Measurements from ENCODE around the gene CNN2. TPM values are rescaled to one million over a fixed set of nuclear protein-coding genes. Genes with fewer than 3 reads are reported as not detected.

Gene CNN2
- total RNA-seq, 1 donor from 2014 or later = 117 TPM

DNA sequence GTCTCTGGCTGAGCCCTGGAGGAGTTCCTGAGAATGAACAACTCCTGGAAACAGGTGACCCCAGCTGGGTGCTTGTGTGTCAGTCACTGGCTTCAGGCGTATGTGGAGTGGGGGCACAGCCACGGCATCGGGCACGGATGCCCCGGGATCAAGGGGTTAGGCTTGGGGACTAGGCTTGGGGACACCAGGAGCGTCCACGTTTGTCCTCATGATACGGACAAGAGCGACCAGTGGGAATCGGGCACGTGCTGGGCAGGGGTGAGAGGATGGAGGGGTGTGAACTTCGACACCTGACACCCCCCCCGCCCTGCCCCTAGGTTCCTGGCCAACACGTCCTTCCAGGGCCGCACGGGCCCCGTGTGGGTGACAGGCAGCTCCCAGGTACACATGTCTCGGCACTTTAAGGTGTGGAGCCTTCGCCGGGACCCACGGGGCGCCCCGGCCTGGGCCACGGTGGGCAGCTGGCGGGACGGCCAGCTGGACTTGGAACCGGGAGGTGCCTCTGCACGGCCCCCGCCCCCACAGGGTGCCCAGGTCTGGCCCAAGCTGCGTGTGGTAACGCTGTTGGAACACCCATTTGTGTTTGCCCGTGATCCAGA, 22.1 kb upstream of the CNN2 start:
- no peak overlapping the region for H3K4me3 Mint-ChIP-seq (ENCODE audit: unreplicated experiment)
- H3K27ac Mint-ChIP-seq (ENCODE audit: unreplicated experiment) = no peak overlapping the region

DNA sequence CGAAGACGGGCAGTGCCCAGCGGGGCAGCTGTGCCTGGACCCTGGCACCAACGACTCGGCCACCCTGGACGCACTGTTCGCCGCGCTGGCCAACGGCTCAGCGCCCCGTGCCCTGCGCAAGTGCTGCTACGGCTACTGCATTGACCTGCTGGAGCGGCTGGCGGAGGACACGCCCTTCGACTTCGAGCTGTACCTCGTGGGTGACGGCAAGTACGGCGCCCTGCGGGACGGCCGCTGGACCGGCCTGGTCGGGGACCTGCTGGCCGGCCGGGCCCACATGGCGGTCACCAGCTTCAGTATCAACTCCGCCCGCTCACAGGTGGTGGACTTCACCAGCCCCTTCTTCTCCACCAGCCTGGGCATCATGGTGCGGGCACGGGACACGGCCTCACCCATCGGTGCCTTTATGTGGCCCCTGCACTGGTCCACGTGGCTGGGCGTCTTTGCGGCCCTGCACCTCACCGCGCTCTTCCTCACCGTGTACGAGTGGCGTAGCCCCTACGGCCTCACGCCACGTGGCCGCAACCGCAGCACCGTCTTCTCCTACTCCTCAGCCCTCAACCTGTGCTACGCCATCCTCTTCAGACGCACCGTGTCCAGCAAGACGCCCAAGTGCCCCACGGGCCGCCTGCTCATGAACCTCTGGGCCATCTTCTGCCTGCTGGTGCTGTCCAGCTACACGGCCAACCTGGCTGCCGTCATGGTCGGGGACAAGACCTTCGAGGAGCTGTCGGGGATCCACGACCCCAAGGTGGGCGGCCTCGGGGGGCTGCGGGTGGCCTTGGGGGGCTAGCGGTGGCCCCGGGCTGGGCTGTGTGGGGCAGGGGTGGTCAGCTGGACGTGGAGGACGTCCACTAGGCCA, 21.4 kb upstream of the CNN2 start:
- peak; percentile 18 for DNase-seq
- Mint-ChIP-seq H3K9me3 (ENCODE audit: unreplicated experiment) (peaks cover 9% of the 10 kb centered on the region), H3K36me3 (ENCODE audit: unreplicated experiment) (no peaks in the 10 kb centered on the region), H3K27me3 (ENCODE audit: unreplicated experiment) (peaks cover 12% of the 10 kb centered on the region), H3K4me3 (ENCODE audit: unreplicated experiment) (no peak overlapping the region), H3K27ac (ENCODE audit: unreplicated experiment) (no peak overlapping the region), H3K4me1 (ENCODE audit: low read depth, unreplicated experiment) (no peaks in the 10 kb centered on the region)
- TF ChIP-seq, protein P1, sequence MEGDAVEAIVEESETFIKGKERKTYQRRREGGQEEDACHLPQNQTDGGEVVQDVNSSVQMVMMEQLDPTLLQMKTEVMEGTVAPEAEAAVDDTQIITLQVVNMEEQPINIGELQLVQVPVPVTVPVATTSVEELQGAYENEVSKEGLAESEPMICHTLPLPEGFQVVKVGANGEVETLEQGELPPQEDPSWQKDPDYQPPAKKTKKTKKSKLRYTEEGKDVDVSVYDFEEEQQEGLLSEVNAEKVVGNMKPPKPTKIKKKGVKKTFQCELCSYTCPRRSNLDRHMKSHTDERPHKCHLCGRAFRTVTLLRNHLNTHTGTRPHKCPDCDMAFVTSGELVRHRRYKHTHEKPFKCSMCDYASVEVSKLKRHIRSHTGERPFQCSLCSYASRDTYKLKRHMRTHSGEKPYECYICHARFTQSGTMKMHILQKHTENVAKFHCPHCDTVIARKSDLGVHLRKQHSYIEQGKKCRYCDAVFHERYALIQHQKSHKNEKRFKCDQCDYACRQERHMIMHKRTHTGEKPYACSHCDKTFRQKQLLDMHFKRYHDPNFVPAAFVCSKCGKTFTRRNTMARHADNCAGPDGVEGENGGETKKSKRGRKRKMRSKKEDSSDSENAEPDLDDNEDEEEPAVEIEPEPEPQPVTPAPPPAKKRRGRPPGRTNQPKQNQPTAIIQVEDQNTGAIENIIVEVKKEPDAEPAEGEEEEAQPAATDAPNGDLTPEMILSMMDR (IDR thresholded peaks at IDR 0.05; ENCODE audit: partially characterized antibody, unreplicated experiment) = no peak

More for the DNA sequence above, 22.1 kb upstream of the CNN2 start:
- peak; percentile 7 for DNase-seq
- Mint-ChIP-seq H3K9me3 (ENCODE audit: unreplicated experiment) (peaks cover 10% of the 10 kb centered on the region), H3K4me1 (ENCODE audit: low read depth, unreplicated experiment) (peaks cover under 1% of the 10 kb centered on the region), H3K36me3 (ENCODE audit: unreplicated experiment) (no peaks in the 10 kb centered on the region), H3K27me3 (ENCODE audit: unreplicated experiment) (peaks cover 14% of the 10 kb centered on the region)
- TF ChIP-seq, protein P1 (IDR thresholded peaks at IDR 0.05; ENCODE audit: partially characterized antibody, unreplicated experiment) = no peak

DNA sequence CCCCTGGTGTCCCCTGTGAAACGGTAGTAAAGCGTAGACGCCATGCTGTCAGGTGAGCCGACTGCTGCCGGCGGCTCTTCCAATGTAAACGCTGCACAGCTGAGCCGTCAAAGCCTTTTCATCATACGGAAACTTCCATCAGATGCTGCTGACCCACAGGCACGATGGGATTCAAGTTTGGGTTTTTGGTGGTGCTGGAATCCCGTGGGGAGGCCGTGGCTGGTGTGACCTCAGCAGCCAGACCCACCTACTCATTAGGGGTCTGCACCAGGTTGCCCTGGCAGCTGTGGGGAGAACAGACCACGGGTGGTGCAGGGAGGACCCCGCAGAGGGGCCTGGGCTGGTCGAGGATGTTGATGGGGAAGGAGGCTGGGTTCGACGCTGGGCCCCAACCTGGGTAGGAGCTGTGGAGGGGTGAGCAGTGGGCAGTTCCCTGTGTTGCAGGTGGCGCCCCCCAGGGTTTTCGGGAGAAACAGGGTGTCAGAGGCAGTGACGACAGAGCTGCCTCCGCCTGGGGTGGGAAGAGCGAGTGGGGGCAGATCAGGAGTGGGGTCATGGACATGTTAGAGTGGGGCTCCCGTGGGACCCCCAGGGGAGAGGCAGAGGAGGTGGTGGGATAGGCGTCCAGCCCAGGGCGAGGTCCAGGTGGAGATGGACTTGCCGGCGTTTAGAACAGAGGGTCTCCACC, 19.6 kb upstream of the CNN2 start:
- Mint-ChIP-seq H3K27me3 (ENCODE audit: unreplicated experiment) (peaks cover 12% of the 10 kb centered on the region), H3K4me3 (ENCODE audit: unreplicated experiment) (no peak overlapping the region), H3K36me3 (ENCODE audit: unreplicated experiment) (no peaks in the 10 kb centered on the region), H3K9me3 (ENCODE audit: unreplicated experiment) (peaks cover 9% of the 10 kb centered on the region), H3K4me1 (ENCODE audit: low read depth, unreplicated experiment) (no peaks in the 10 kb centered on the region), H3K27ac (ENCODE audit: unreplicated experiment) (no peak overlapping the region)
- TF ChIP-seq, protein P1 (IDR thresholded peaks at IDR 0.05; ENCODE audit: partially characterized antibody, unreplicated experiment) = no peak
- DNase-seq = peak; percentile 18

DNA sequence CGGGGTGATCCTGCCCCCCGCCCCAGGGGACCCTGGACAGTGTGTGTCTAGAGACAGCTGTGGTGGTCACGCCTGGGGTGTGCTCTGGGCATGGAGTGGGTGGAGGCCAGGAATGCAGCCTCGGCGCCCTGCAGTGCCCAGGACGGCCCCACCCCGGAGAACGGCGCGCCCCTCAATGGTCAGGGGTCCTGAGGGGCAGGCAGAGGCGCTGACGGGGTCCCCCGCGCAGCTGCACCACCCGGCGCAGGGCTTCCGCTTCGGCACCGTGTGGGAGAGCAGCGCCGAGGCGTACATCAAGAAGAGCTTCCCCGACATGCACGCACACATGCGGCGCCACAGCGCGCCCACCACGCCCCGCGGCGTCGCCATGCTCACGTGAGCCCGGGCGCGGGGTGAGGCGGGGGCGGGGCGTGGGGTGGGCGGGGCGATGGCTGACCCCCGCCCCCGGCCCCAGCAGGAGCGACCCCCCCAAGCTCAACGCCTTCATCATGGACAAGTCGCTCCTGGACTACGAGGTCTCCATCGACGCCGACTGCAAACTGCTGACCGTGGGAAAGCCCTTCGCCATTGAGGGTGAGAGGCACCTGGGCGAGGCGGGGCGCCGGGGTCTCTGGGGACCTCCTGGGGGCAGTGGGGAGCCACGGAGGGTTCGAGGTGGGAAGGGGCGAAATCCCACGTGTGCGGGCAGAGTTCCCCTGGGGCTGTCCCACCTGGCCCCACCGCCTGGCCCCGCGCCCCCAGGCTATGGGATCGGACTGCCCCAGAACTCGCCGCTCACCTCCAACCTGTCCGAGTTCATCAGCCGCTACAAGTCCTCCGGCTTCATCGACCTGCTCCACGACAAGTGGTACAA, 18.8 kb upstream of the CNN2 start:
- peaks cover 6% of the 10 kb centered on the region for H3K9me3 Mint-ChIP-seq (ENCODE audit: unreplicated experiment)
- DNase-seq = peak; percentile 13
- TF ChIP-seq, protein P1 (IDR thresholded peaks at IDR 0.05; ENCODE audit: partially characterized antibody, unreplicated experiment) = no peak
- H3K27ac Mint-ChIP-seq (ENCODE audit: unreplicated experiment) = no peak overlapping the region
- peaks cover 10% of the 10 kb centered on the region for H3K27me3 Mint-ChIP-seq (ENCODE audit: unreplicated experiment)
- no peak overlapping the region for H3K4me3 Mint-ChIP-seq (ENCODE audit: unreplicated experiment)
- no peaks in the 10 kb centered on the region for H3K4me1 Mint-ChIP-seq (ENCODE audit: low read depth, unreplicated experiment)
- H3K36me3 Mint-ChIP-seq (ENCODE audit: unreplicated experiment) = no peaks in the 10 kb centered on the region
